GM19397 (cell line): ENCODE results near the gene SLC25A27.

Experiments used
- ATAC-seq: cut with Tn5 transposase; IDR thresholded peaks from one replicate; pipeline ENCODE4 v1.9.1; 2021; ENCODE audit warnings: mild to moderate bottlenecking, moderate library complexity; ENCODE audit not compliant: unreplicated experiment

Gene SLC25A27

DNA sequence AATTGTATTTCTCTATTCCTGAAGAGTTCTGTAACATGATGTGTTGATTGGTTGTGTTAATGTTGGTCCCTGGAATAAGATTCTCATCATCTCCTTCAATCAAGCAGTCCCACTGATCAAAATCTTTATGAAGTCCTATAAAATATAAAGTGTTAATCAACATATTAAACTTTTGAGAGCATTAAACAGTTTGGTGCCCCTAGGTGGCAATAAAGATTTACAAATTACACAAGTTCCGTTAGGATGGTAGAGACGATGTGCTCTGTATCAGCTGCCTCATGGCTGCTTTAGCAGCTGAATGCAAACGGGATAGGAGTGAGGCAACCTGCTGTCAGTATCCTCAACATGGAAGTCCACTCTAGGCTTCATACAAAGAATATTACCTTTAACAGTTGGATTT is 51.8 kb downstream of the SLC25A27 start:
- ATAC-seq = no peak

GRCh38 chr6:46706464-46706863 is 53.7 kb downstream of the SLC25A27 start:
- ATAC-seq = no peak

GRCh38 chr6:46711491-46711890 is 58.7 kb downstream of the SLC25A27 start:
- no peak for ATAC-seq

DNA sequence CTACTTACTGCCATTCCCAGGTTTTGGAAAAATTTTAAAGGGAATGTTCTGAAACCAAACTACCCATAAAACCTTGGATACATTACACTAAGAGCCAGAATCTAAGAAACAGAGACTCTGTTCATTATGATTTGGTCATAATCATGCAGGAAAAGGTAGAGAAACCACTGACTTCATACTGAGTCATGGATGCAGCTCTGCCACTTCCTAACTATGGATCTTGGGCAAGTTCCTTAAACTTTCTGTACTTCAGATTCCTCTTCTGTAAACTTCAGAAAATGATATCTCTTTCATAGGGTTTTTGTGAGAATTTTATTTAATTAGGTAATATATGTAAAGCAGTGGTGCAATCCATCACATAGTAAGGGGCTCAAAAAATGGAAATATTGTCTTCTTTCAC is 62.4 kb downstream of the SLC25A27 start:
- no peak for ATAC-seq

GRCh38 chr6:46719099-46719498 is 66.3 kb downstream of the SLC25A27 start:
- ATAC-seq = no peak

GRCh38 chr6:46720401-46720800 is 67.6 kb downstream of the SLC25A27 start:
- no peak for ATAC-seq
